Thyroid gland (tissue), 4 donors: ENCODE measurements around the gene GPC5.

Source experiments
- POLR2A ChIP-seq, 2 donors: fragments of 450-650 bp; IDR thresholded peaks; one replicate each; pipeline ENCODE4 v1.6.1; 2017; ENCODE audit warnings: antibody characterized with exemption in 2 of 2, mild to moderate bottlenecking in 2 of 2, moderate library complexity in 1 of 2
- TF ChIP-seq, protein P1 (sequence below), 6 experiments: fragments of 200-600 bp in 3 of 6; fragments of 450-650 bp in 3 of 6; sonication (generic) in 3 of 6; IDR thresholded peaks; one replicate each; pipeline ENCODE4 v1.5.1; 2016 to 2019; ENCODE audit warnings: antibody characterized with exemption in 6 of 6, mild to moderate bottlenecking in 2 of 6, inconsistent platforms in 1 of 6, moderate library complexity in 1 of 6

DNA sequence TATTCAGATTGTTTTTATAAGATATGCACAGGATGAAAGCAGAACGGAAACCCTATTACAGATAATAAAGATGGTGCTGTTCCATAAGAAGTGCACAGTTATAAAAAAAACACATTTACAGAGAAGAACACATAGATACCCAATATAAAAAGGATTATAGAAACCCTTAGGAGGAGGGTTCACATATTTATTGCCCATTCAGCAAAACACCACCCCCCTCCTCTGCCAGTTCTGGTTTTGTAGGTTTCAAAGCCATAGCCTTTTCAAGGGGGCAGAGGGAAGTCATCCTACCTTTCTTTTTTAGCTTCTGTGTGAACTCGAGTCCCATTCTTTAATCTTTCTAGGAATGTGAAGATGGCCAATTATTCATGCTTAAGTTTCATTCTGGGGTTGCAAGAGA lies 511.2 kb downstream of the GPC5 start:
- TF ChIP-seq, protein P1, sequence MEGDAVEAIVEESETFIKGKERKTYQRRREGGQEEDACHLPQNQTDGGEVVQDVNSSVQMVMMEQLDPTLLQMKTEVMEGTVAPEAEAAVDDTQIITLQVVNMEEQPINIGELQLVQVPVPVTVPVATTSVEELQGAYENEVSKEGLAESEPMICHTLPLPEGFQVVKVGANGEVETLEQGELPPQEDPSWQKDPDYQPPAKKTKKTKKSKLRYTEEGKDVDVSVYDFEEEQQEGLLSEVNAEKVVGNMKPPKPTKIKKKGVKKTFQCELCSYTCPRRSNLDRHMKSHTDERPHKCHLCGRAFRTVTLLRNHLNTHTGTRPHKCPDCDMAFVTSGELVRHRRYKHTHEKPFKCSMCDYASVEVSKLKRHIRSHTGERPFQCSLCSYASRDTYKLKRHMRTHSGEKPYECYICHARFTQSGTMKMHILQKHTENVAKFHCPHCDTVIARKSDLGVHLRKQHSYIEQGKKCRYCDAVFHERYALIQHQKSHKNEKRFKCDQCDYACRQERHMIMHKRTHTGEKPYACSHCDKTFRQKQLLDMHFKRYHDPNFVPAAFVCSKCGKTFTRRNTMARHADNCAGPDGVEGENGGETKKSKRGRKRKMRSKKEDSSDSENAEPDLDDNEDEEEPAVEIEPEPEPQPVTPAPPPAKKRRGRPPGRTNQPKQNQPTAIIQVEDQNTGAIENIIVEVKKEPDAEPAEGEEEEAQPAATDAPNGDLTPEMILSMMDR (IDR thresholded peaks at IDR 0.05), result no peak
- TF ChIP-seq POLR2A (IDR thresholded peaks at IDR 0.05), result no peak
